GM21515 (cell line): ENCODE results near the gene TCF12.

ENCODE experiments used
- ATAC-seq: cut with Tn5 transposase; IDR thresholded peaks from one replicate; pipeline ENCODE4 v1.9.1; 2021; ENCODE audit not compliant: unreplicated experiment

Gene TCF12

DNA sequence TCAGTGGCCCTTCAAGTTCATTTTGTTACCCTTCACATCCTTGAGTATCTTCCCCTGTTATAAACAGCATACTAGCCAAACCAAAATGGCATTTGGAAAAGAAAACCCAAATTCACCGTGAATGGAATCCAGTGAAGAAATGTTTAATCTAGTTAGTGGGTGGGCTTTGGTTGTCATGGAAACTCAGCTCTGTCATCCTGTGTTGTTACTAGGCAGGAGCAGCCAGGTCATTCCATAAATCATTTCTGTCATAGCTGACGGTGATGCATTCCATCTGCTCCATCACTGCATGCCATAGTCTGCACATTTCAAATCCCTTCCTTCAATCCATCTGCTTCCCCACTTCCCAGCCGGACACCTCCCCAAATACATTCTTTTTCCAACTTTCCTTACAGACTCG lies 317.4 kb downstream of the TCF12 start:
- ATAC-seq = no peak

DNA sequence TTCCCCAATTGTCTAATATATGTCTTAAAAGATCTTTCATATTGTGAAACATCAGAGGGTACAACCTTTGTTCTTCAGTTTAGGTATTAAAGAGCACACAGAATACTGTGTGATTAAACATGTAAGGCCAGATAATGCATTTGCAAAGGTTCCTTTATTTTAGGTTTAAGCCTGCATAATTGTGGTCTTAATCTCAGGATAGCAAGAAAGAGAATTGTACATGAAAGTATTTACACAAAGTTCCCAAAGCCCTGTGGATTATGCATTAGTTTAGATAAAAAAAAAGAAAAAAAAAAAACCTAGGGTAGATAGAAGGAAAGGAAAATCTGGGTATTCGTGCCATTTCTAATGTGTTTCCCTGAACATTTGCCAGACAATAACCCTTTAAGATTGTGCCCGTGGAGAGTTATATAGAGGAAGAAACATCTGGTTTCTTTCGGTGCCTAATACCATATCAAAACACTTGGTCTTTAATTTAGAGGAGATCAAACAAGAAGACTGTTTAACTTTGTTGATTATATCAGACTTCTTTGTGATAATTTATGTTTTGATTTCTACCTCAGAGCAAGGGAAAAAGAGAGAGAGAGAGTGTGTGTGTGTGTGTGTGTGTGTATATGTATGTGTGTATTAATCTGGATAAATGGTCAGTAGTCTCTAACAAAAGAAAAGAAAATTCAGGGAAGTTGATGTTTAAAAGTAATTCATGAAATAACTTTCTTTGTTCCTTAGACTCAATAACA lies 318.3 kb downstream of the TCF12 start:
- ATAC-seq = no peak

DNA sequence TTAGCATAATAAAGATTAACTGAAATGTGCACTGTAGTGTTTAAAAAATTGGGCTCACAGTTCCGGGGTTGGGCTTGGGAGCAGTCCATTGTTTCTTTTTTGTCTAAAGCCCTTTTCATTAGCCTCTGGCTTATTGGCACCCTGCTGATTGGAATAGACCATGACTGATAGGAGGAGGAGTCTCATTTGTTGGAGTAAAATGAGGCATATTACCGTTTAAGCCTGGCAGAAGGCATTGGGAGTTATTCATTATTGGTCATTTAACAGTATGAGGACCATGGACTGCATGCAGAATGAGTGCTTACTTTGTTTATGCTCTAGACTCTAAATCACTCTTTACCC lies 318.8 kb downstream of the TCF12 start:
- ATAC-seq = no peak

DNA sequence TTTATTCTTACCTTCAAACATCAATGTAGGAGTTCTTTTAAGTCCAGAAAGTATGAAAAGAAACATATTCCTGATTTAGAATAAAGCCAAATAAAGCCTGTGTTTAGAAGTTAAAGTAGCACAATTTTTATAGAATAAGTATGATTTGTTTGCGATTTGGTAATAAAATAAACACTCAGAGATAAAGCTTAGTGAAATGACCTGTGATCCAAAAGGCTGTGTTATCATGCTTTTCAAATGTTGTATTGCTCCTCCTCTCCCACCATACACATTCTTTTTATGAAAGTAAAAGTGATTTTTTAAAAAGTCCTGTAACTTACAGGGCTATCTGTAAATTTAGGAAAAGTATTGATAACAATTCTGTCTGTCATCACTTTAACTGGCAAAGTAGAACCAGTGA lies 319.2 kb downstream of the TCF12 start:
- no peak for ATAC-seq

DNA sequence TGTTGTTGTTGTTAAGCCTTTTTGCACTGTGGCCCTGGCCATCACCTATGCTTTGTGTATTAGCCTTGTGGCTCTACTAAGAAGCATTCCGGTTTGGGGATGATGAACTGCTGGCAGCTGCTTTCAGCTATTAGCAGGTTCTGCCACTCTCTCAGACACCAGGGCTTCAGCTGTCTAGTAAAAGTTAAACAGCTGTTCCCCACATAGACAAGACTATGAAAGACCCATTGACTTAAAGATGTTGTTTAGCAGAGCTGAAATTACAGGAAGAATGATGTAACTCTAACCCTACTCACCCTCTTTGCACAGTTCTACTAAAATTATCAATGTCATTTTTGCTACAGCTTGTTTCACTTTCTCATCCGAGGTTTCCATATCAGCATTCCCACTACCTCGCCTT lies 326.7 kb downstream of the TCF12 start:
- no peak for ATAC-seq

- no peak for ATAC-seq
These were observed 327.3 kb downstream of the TCF12 start for GRCh38 chr15:57245714-57246113.

DNA sequence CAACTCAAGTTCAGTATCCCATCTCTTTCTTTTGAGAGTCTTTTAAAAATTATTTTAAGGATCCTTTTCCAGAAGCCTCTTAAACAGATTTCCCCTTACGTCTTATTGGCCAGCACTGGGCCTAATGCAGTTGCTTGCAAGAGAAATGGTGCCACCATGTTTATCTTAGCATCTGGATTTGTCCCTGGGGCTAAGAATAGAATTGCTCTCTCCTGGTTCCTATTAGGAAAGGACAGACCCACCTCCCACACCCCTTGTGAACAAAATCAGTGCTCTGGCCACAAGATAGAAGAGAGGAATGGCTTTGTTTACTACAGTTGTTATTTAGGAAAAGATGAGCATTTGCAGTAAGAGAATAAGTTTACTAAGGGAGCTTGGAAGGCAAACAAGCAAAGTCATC lies 329.6 kb downstream of the TCF12 start:
- no peak for ATAC-seq

GRCh38 chr15:57251308-57251707 lies 332.9 kb downstream of the TCF12 start:
- ATAC-seq = no peak

GRCh38 chr15:57251941-57252340 lies 333.5 kb downstream of the TCF12 start:
- ATAC-seq = no peak

DNA sequence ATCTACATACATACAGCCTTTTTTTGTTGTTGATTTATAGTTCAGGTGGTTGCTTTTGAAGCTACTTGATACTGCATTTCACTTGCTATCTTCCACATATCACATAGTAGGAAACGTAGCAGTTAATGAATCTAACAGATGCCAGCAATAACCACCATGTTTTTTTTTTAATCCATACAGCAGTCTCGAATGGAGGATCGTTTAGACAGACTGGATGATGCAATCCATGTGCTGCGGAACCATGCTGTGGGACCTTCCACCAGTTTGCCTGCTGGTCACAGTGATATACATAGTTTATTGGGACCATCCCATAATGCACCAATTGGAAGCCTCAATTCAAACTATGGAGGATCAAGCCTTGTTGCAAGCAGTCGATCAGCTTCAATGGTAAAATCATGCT lies 334.6 kb downstream of the TCF12 start:
- no peak for ATAC-seq

GRCh38 chr15:57253500-57253899 lies 335.1 kb downstream of the TCF12 start:
- ATAC-seq = no peak

GRCh38 chr15:57255751-57256341 lies 337.4 kb downstream of the TCF12 start:
- no peak for ATAC-seq

DNA sequence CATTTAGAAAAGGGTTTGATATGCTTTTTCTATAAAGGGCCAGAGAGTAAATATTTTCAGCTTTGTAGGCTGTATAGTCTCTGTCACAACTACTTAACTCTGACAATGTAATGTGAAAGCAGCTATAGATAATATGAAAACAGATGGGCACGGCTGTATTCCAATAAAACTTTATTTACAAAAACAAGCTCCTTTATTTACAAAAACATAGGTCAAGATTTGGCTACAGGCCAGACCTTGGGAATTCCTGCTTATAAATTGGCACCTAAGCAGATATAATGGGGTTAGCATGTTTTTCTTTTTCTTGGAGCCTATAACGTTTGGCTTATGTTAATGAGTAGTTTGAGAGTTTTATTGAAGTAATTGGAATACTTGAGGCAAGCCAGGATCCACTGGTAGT lies 338.5 kb downstream of the TCF12 start:
- no peak for ATAC-seq

DNA sequence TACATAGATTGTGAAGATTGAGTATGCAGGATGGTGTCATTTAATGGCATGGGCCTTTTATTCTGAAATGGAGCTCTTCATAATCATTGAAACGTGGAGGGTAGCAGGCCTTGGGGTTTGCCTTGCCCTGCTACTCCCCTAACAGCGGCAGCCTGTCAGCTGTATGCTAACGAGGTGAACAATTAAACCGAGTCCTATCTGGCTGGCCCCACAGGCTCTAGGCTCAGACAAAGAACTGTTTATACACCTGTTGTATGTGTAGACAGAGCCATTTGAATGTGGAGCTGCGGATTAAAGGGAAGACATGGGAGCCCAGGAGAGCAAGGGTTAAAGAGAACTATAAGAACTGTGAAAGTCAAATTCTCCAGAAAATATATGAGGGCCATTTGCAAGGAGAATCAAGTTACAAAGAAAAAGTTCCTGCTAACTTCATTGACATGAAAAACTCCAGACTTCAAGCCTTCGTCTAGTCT lies 341.2 kb downstream of the TCF12 start:
- no peak for ATAC-seq

DNA sequence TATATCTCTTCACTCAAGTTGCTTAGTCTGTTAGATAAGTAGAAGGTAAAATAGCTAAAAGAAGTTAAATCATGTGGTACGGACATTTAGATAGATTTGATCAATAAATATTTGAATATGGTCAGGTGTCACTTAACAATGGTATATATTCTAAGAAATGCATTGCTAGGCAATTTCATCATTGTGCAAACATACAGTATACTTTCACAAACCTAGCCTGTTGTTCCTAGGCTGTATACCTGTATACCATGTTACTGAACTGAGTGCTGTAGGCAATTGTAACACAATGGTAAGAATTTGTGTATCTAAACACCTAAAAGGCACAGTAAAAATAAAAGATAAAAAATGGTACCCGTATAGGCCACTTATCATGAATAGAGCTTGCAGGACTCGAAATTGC lies 345.1 kb downstream of the TCF12 start:
- ATAC-seq = no peak

DNA sequence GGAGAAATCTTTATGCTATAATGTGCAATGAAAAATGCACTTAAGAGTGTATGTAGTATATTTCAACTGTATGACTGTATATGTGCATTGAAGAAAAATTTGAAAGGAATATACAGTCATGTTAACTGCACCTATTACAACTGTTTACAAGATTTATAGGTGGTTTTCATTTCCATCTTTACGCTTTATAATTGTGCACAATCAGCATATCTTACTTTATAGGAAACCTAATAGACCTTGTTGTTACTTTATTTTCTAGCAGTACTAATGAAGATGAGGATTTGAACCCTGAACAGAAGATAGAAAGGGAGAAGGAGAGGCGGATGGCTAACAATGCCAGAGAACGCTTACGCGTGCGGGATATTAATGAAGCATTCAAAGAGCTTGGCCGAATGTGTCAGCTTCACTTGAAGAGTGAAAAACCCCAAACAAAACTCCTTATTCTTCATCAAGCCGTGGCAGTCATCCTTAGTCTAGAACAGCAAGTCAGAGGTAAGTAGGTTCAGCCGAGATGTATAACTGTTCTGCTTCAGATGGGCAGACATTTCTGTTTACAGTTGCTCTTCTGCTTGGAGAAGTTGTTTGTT lies 354.4 kb downstream of the TCF12 start:
- ATAC-seq = no peak

DNA sequence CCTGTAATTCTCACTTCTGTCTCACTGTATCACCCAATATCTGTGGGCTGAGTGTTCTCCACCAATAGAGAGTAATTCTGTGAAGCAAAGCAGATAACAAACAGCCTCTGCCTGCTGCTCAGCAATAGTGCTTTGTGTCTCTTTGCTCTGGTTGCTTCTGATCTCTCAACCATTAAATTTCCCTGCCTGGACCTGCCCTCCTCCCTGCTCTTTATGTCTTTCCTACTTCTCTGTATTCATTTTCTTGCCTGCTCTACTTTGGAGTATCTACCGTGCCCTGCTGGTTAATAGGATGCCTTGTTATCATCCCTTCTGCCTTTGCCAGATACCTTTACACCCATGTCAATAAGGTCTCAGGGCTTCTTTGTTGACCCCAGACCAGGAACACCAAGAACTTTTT lies 355.0 kb downstream of the TCF12 start:
- ATAC-seq = no peak

DNA sequence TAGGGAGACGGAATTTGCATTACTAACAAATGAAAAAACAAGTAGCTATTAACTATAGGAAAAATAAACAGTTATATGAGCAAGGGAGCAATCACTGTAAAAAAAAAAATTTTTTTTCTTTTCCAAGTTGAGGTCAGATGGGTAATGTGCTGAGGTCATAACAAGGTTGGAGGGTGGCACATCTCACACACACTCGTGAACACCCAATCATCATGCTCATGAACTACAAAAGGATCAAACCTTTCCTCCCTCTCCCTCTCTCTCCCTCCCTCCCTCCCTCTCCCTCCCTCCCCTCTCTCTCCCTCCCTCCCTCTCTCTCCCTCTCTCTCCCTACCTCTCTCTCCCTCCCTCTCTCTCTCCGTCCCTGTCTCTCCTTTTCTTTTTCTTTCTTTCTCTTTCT lies 360.0 kb downstream of the TCF12 start:
- ATAC-seq = no peak

- no peak for ATAC-seq
These were observed 362.0 kb downstream of the TCF12 start for GRCh38 chr15:57280464-57280863.

DNA sequence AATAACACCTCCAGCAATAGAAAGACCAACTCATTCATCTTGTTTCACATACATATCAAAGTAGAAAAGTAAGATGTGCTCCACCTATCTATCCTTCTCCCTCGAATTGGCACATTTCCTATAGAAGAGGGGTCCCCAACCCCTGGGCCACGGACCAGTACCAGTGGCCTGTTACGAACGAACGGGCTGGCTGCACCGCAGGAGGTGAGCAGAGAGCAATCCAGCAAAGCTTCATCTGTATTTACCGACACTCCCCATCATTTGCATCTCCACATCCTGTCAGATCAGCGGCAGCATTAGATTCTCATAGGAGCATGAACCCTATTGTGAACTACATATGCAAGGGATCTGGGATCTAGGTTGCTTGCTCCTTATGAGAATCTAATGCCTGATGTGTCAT lies 362.9 kb downstream of the TCF12 start:
- no peak for ATAC-seq

DNA sequence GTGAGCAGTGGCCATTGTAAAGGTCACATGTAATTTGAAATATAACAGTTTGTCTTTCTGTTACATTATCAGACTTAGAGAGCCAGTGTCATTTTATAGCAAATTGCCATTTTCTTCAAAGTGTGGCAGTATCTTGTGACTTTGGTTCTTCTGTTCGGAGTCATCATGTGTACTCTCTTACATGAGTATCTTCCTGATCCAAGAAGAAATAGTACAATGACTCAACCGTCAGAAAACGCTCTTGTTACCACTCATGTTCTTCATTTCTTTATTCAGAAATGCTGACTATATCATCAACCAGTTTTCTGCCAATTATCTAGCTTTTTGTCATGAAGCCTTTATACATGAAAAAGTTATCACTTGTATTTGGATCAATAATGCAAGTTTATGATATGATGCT lies 364.2 kb downstream of the TCF12 start:
- ATAC-seq = no peak

DNA sequence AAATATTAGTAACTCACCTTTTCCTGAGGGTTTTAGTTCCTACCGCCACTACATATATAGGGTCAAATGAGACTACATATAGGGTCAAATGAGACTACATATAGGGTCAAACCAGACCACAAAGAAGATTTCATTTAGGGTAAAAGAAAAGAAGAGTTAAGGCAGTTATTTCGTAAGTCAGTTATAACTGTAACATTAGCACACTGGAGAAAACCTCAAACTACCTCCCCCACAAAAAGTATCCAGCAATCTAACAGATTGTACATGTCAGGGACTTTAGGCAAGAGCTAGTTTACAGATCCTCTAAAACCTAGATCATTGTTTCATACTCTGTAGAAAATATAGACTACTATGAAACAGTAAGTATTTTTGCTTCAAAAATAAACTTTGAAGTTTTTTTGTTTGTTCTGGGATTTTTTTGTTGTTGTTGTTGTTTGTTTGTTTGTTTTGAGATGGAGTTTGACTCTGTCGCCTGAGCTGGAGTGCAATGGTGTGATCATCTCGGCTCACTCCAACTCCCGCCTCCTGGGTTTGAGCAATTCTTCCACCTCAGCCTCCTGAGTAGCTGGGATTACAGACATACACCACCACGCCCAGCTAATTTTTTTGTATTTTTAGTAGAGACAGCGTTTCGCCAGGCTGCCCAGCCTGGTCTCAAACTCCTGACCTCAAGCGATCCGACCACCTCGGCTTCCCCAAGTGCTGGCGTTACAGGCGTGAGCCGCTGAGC lies 365.5 kb downstream of the TCF12 start:
- peak; percentile 7 for ATAC-seq
